SK-N-SH (cell line): ENCODE measurements around the gene TP53I11. TPM values are rescaled to one million over a fixed set of nuclear protein-coding genes. Genes with fewer than 3 reads are reported as not detected.

Experiments
- CTCF ChIA-PET: fragments of 300-600, 350-600 bp; formaldehyde crosslinking; extraction: SDS; loops from one replicate; lab custom pipeline; 2021; lab: Yijun Ruan, JAX
- POLR2A ChIA-PET: fragments of 350-600 bp; sonication (Branson Sonifier 250); formaldehyde crosslinking; extraction: SDS; loops from one replicate; lab custom pipeline; 2020; ENCODE audit warnings: antibody characterized with exemption, inconsistent platforms; lab: Yijun Ruan, JAX
- DNase-seq: peaks from one replicate; pipeline ENCODE4 v3.0.0; 2012
- H2AFZ ChIP-seq: fragments of 200-600 bp; sonication (generic); 2 replicates; pipeline ENCODE4 v1.8.1; 2016; ENCODE audit warnings: antibody characterized with exemption, mild to moderate bottlenecking, low read depth
- H3F3A ChIP-seq: fragments of 200-600 bp; sonication (generic); replicated peaks from 2 replicates; pipeline ENCODE3; 2016; ENCODE audit warnings: antibody characterized with exemption, mild to moderate bottlenecking; ENCODE audit not compliant: insufficient read depth
- H3K27ac ChIP-seq, 2 experiments: fragments of 200-500 bp in 1 of 2; fragments of 200-600 bp in 1 of 2; sonication (Bioruptor generic) in 1 of 2; sonication (generic), shearing (Covaris generic) in 1 of 2; 2 replicates each; pipeline versions ENCODE4 v1.5.1 to v1.6.1; 2014 to 2016; ENCODE audit warnings: low read depth in 2 of 2, inconsistent platforms in 1 of 2, low read length in 1 of 2, mild to moderate bottlenecking in 1 of 2, mixed read lengths in 1 of 2
- H3K27me3 ChIP-seq: fragments of 200-600 bp; sonication (generic), shearing (Covaris generic); 2 replicates; pipeline ENCODE4 v1.6.1; 2016; ENCODE audit warnings: mixed run types; ENCODE audit not compliant: insufficient read depth
- H3K36me3 ChIP-seq, 2 experiments: fragments of 200-500 bp in 1 of 2; fragments of 200-600 bp in 1 of 2; sonication (Bioruptor generic) in 1 of 2; sonication (generic) in 1 of 2; replicated peaks in 1 of 2; 2 replicates each; pipeline versions ENCODE3 to v1.5.1; 2014 to 2016; ENCODE audit warnings: low read length in 1 of 2, mild to moderate bottlenecking in 1 of 2; ENCODE audit not compliant: insufficient read depth in 2 of 2, control insufficient read depth in 1 of 2
- H3K4me1 ChIP-seq, 2 experiments: fragments of 200-500 bp in 1 of 2; fragments of 200-600 bp in 1 of 2; sonication (Bioruptor generic) in 1 of 2; sonication (generic), shearing (Covaris generic) in 1 of 2; 2 replicates each; pipeline versions ENCODE4 v1.5.1 to v1.6.1; 2014 to 2016; ENCODE audit warnings: low read depth in 1 of 2, low read length in 1 of 2, mixed run types in 1 of 2; ENCODE audit not compliant: insufficient read depth in 2 of 2, control insufficient read depth in 1 of 2
- H3K4me2 ChIP-seq: fragments of 200-600 bp; sonication (generic), shearing (Covaris generic); 2 replicates; pipeline ENCODE4 v1.6.1; 2017; ENCODE audit warnings: mixed run types
- H3K4me3 ChIP-seq, 2 experiments: fragments of 200-500 bp in 1 of 2; fragments of 200-600 bp in 1 of 2; sonication (Bioruptor generic) in 1 of 2; sonication (generic), shearing (Covaris generic) in 1 of 2; 2 replicates each; pipeline versions ENCODE4 v1.5.1 to v1.8.1; 2014 to 2016; ENCODE audit warnings: low read depth in 2 of 2, inconsistent platforms in 1 of 2, low read length in 1 of 2, mild to moderate bottlenecking in 1 of 2, mixed read lengths in 1 of 2, moderate library complexity in 1 of 2
- H3K79me2 ChIP-seq: fragments of 200-600 bp; sonication (generic); 2 replicates; pipeline ENCODE4 v1.8.1; 2017; ENCODE audit warnings: mild to moderate bottlenecking; ENCODE audit not compliant: insufficient read depth
- H3K9ac ChIP-seq: fragments of 200-600 bp; sonication (generic); 2 replicates; pipeline ENCODE4 v1.6.1; 2017; ENCODE audit warnings: mixed run types
- H3K9me2 ChIP-seq: fragments of 200-600 bp; sonication (generic); 2 replicates; pipeline ENCODE4 v1.6.1; 2017; ENCODE audit warnings: mixed run types
- H3K9me3 ChIP-seq: fragments of 200-600 bp; sonication (generic); 2 replicates; pipeline ENCODE4 v1.6.1; 2017; ENCODE audit warnings: mixed run types, mild to moderate bottlenecking, moderate library complexity
- H4K20me1 ChIP-seq: fragments of 200-600 bp; sonication (generic); 2 replicates; pipeline ENCODE4 v1.6.1; 2017; ENCODE audit warnings: mild to moderate bottlenecking, mixed run types; ENCODE audit not compliant: insufficient read depth
- EP300 ChIP-seq, 2 experiments: IDR thresholded peaks; 2 replicates each; pipeline versions ENCODE4 v1.4.0 to v1.6.1; 2012; ENCODE audit warnings: borderline replicate concordance in 1 of 2, low read depth in 1 of 2, low read length in 1 of 2
- GABPA ChIP-seq: IDR thresholded peaks from 2 replicates; pipeline ENCODE4 v1.4.0; 2012; ENCODE audit warnings: low read depth, mild to moderate bottlenecking
- GATA2 ChIP-seq: sonication (generic); formaldehyde crosslinking; IDR thresholded peaks from 2 replicates; pipeline ENCODE4 v1.5.0; 2020; ENCODE audit warnings: mild to moderate bottlenecking, missing genetic modification reagents
- IRF3 ChIP-seq: fragments of 150-350 bp; IDR thresholded peaks from 2 replicates; pipeline ENCODE4 v1.6.1; 2016; ENCODE audit warnings: mild to moderate bottlenecking, low read depth, low read length
- JUND ChIP-seq: IDR thresholded peaks from 2 replicates; pipeline ENCODE4 v1.4.0; 2012
- MXI1 ChIP-seq: IDR thresholded peaks from 2 replicates; pipeline ENCODE4 v1.6.1; 2012; ENCODE audit warnings: mild to moderate bottlenecking, low read depth, low read length, improper control_type of control experiment
- NRF1 ChIP-seq: IDR thresholded peaks from 2 replicates; pipeline ENCODE4 v1.6.1; 2012; ENCODE audit warnings: low read depth, mild to moderate bottlenecking, low read length
- RAD21 ChIP-seq: IDR thresholded peaks from 2 replicates; pipeline ENCODE4 v1.6.1; 2012; ENCODE audit warnings: mild to moderate bottlenecking, low read length
- RFX5 ChIP-seq: IDR thresholded peaks from 2 replicates; pipeline ENCODE4 v1.6.1; 2012; ENCODE audit warnings: mild to moderate bottlenecking, improper control_type of control experiment, low read length
- SIN3A ChIP-seq: IDR thresholded peaks from 2 replicates; pipeline ENCODE4 v1.6.1; 2012; ENCODE audit warnings: low read depth, mild to moderate bottlenecking, low read length, moderate library complexity, borderline replicate concordance
- SMC3 ChIP-seq: IDR thresholded peaks from 2 replicates; pipeline ENCODE4 v1.6.1; 2012; ENCODE audit warnings: low read depth, low read length, improper control_type of control experiment
- TCF12 ChIP-seq: IDR thresholded peaks from 2 replicates; pipeline ENCODE4 v1.4.0; 2012
- TEAD4 ChIP-seq: IDR thresholded peaks from 2 replicates; pipeline ENCODE4 v1.4.0; 2012; ENCODE audit warnings: mild to moderate bottlenecking, borderline replicate concordance; ENCODE audit not compliant: insufficient read depth
- USF2 ChIP-seq: fragments of 150-350 bp; IDR thresholded peaks from 2 replicates; pipeline ENCODE4 v1.6.1; 2017; ENCODE audit warnings: antibody characterized with exemption, low read length, low read depth, borderline replicate concordance
- YY1 ChIP-seq: IDR thresholded peaks from 2 replicates; pipeline ENCODE4 v1.4.0; 2012; ENCODE audit warnings: low read depth, mild to moderate bottlenecking
- WGBS: methylation state at CpG from one replicate; pipeline ENCODE4 v1.1.6; 2017; ENCODE audit warnings: low lambda C conversion rate; 5-methylcytosine and 5-hydroxymethylcytosine counted together
- polyA plus RNA-seq, 3 experiments: library from polyadenylated mRNA; depleted of rRNA; stranded (reverse); fragments of >200 nt; gene quantifications; 2 replicates each; pipeline ENCODE4 v1.2.3, GENCODE V29; 2012

TP53I11 gene
- polyA plus RNA-seq, 1 of the 3 experiments (the other 2 are of a cell fraction), result 6.6 TPM

GRCh38 chr11:44916801-44917385, 33.8 kb downstream of the TP53I11 start:
- Histone ChIP-seq H3F3A (no peaks in the 10 kb centered on the region), H3K4me3 (no peak overlapping the region), H3K4me1 (peaks cover 0 to 2% of the 10 kb centered on the region in 2 experiments; a peak in 1 of 4 replicates), H3K4me2 (no peak overlapping the region), H2AFZ (no peak overlapping the region), H3K27ac (no peak overlapping the region), H3K27me3 (no peaks in the 10 kb centered on the region), H3K9ac (no peak overlapping the region), H4K20me1 (no peaks in the 10 kb centered on the region), H3K9me3 (no peaks in the 10 kb centered on the region), H3K9me2 (no peaks in the 10 kb centered on the region), H3K36me3 (no peaks in the 10 kb centered on the region), H3K79me2 (no peaks in the 10 kb centered on the region)
- ChIA-PET CTCF (interaction anchor here (1.8 to 3.1 kb wide), 2 partner anchors 10 to 300 kb away, joined by 6 to 26 read pairs; no protein-coding TSS in a partner anchor), POLR2A (no interaction called here)
- no peak for DNase-seq
- no peak for TF ChIP-seq GATA2 (CRISPR knock-in tag)
- no peak for TF ChIP-seq RAD21
- no peak for TF ChIP-seq TCF12
- TF ChIP-seq TEAD4, result no peak
- no peak for TF ChIP-seq NRF1
- TF ChIP-seq SIN3A, result no peak
- WGBS, result 65% methylated on average over 4 of the region's 10 CpGs

GRCh38 chr11:44916331-44916730, 34.4 kb downstream of the TP53I11 start:
- Histone ChIP-seq H3K27ac (no peak overlapping the region), H2AFZ (no peak overlapping the region), H3K9me2 (no peaks in the 10 kb centered on the region), H3K4me1 (peaks cover 0 to 5% of the 10 kb centered on the region in 2 experiments; a peak in 1 of 4 replicates), H3K9ac (no peak overlapping the region), H3K79me2 (no peaks in the 10 kb centered on the region), H3K4me2 (no peak overlapping the region), H3K27me3 (no peaks in the 10 kb centered on the region), H3F3A (no peaks in the 10 kb centered on the region), H4K20me1 (no peaks in the 10 kb centered on the region), H3K4me3 (no peak overlapping the region), H3K9me3 (no peaks in the 10 kb centered on the region), H3K36me3 (no peaks in the 10 kb centered on the region)
- WGBS, result 64% methylated on average over 4 of the region's 8 CpGs
- TF ChIP-seq TEAD4 (no peak), YY1 (no peak), GABPA (no peak), IRF3 (no peak), EP300 (IDR thresholded peaks at IDR 0.05; ENCODE audit: borderline replicate concordance in 1 of 2, low read depth in 1 of 2, low read length in 1 of 2) (no peak), JUND (no peak), SMC3 (no peak), MXI1 (no peak), NRF1 (no peak), USF2 (no peak), RFX5 (no peak), RAD21 (no peak)
- no peak for DNase-seq
- POLR2A ChIA-PET, result no interaction called here
- CTCF ChIA-PET, result interaction anchor here (1.8 to 3.1 kb wide), 2 partner anchors 11 to 299 kb away, joined by 6 to 26 read pairs; no protein-coding TSS in a partner anchor
